Measurements from ENCODE around the gene ZMPSTE24. TPM values are rescaled to one million over a fixed set of nuclear protein-coding genes. Genes with fewer than 3 reads are reported as not detected.

ZMPSTE24 gene
- polyA plus RNA-seq, 1 donor from 2014 or later, result 32.9 TPM

- Histone ChIP-seq H3F3A (ENCODE audit: insufficient read depth, low read length, poor library complexity, severe bottlenecking) (no peaks in the 10 kb centered on the region), H4K20me1 (ENCODE audit: insufficient read depth) (no peaks in the 10 kb centered on the region), H3K9me2 (ENCODE audit: insufficient read depth, low read length) (no peaks in the 10 kb centered on the region), H3K79me2 (replicated peaks; ENCODE audit: insufficient read depth, low read length) (no peaks in the 10 kb centered on the region), H3K4me3 (ENCODE audit: low read length) (no peak overlapping the region), H3K36me3 (ENCODE audit: insufficient read depth, low read length) (no peaks in the 10 kb centered on the region), H3K9ac (ENCODE audit: low read length) (no peak overlapping the region), H3K27me3 (ENCODE audit: insufficient read depth, low read depth, low read length) (no peaks in the 10 kb centered on the region), H3K9me3 (ENCODE audit: low read length) (no peaks in the 10 kb centered on the region), H3K4me2 (ENCODE audit: low read length) (no peak overlapping the region), H3K27ac (ENCODE audit: low read length) (no peak overlapping the region), H2AFZ (ENCODE audit: low read depth, low read length) (no peak overlapping the region)
- no peak for TF ChIP-seq RAD21 (conservative IDR thresholded peaks at IDR 0.05)
- no peak for TF ChIP-seq MXI1 (conservative IDR thresholded peaks at IDR 0.05; ENCODE audit: poor library complexity, severe bottlenecking)
- no peak for TF ChIP-seq EP300 (conservative IDR thresholded peaks at IDR 0.05; ENCODE audit: poor library complexity, severe bottlenecking)
- TF ChIP-seq TAF1 (IDR thresholded peaks at IDR 0.05; ENCODE audit: low read depth), result no peak
- TF ChIP-seq CTCF (IDR thresholded peaks at IDR 0.05; ENCODE audit: poor library complexity, severe bottlenecking), result no peak
- TF ChIP-seq SMC3 (conservative IDR thresholded peaks at IDR 0.05; ENCODE audit: poor library complexity), result no peak
- TF ChIP-seq EZH2 (IDR thresholded peaks at IDR 0.05; ENCODE audit: borderline replicate concordance, insufficient read depth, low read length, poor library complexity, severe bottlenecking), result no peak
- TF ChIP-seq REST (IDR thresholded peaks at IDR 0.05; ENCODE audit: borderline replicate concordance), result no peak
- TF ChIP-seq POLR2AphosphoS5 (IDR thresholded peaks at IDR 0.05), result no peak
Measured at GRCh38 chr1:40332695-40333094, 74.7 kb downstream of the ZMPSTE24 start.

GRCh38 chr1:40337443-40337842, 79.4 kb downstream of the ZMPSTE24 start:
- Histone ChIP-seq H3K27me3 (ENCODE audit: insufficient read depth, low read depth, low read length) (peaks cover 10% of the 10 kb centered on the region), H3K4me3 (ENCODE audit: low read length) (no peak overlapping the region), H3K27ac (ENCODE audit: low read length) (no peak overlapping the region), H3K9ac (ENCODE audit: low read length) (no peak overlapping the region), H2AFZ (ENCODE audit: low read depth, low read length) (no peak overlapping the region), H3K36me3 (ENCODE audit: insufficient read depth, low read length) (no peaks in the 10 kb centered on the region), H3F3A (ENCODE audit: insufficient read depth, low read length, poor library complexity, severe bottlenecking) (no peaks in the 10 kb centered on the region), H3K4me2 (ENCODE audit: low read length) (no peak overlapping the region), H3K9me3 (ENCODE audit: low read length) (no peaks in the 10 kb centered on the region), H4K20me1 (ENCODE audit: insufficient read depth) (no peaks in the 10 kb centered on the region), H3K79me2 (replicated peaks; ENCODE audit: insufficient read depth, low read length) (no peaks in the 10 kb centered on the region), H3K9me2 (ENCODE audit: insufficient read depth, low read length) (no peaks in the 10 kb centered on the region)
- TF ChIP-seq CTCF (IDR thresholded peaks at IDR 0.05; ENCODE audit: poor library complexity, severe bottlenecking) (no peak), EP300 (conservative IDR thresholded peaks at IDR 0.05; ENCODE audit: poor library complexity, severe bottlenecking) (no peak), POLR2AphosphoS5 (IDR thresholded peaks at IDR 0.05) (no peak)

All from neural cell (in vitro differentiated cells).